Upper lobe of left lung (tissue), 6 donors: ENCODE results near the gene PTGER2. TPM values are rescaled to one million over a fixed set of nuclear protein-coding genes. Genes with fewer than 3 reads are reported as not detected.
A peak's percentile ranks its signal among the peaks of the same experiment; 100 is the strongest.

ENCODE experiments used
- ATAC-seq, 2 donors: fragments of 200-7000 bp; cut with Tn5 transposase; one replicate each; pipeline ENCODE4 v1.9.1; 2022; ENCODE audit warnings: mild to moderate bottlenecking in 2 of 2, moderate library complexity in 2 of 2; ENCODE audit not compliant: low FRiP score in 2 of 2
- DNase-seq, 2 donors: peaks; one replicate each; pipeline ENCODE4 v3.0.0-alpha.2; 2019 to 2020
- H3K27ac ChIP-seq, 4 donors: fragments of 200-600 bp; sonication (generic); one replicate each; pipeline ENCODE4 v1.5.1; 2016 to 2019
- H3K27me3 ChIP-seq, 4 donors: fragments of 200-600 bp; sonication (generic); one replicate each; pipeline ENCODE4 v1.5.1; 2017 to 2019
- H3K36me3 ChIP-seq, 4 donors: fragments of 200-600 bp; sonication (generic); one replicate each; pipeline ENCODE4 v1.5.1; 2016 to 2019
- H3K4me1 ChIP-seq, 4 donors: fragments of 200-600 bp; sonication (generic); one replicate each; pipeline ENCODE4 v1.5.1; 2018 to 2019
- H3K4me3 ChIP-seq, 4 donors: fragments of 200-600 bp; sonication (generic); one replicate each; pipeline ENCODE4 v1.5.1; 2017 to 2019; ENCODE audit warnings: mild to moderate bottlenecking in 2 of 4, moderate library complexity in 1 of 4
- H3K9me3 ChIP-seq, 4 donors: fragments of 200-600 bp; sonication (generic); one replicate each; pipeline ENCODE4 v1.5.1; 2018 to 2019
- CTCF ChIP-seq, 6 experiments: fragments of 450-650 bp in 4 of 6; fragments of 200-600 bp in 2 of 6; sonication (generic) in 2 of 6; IDR thresholded peaks; one replicate each; pipeline ENCODE4 v1.5.1; 2016 to 2019; ENCODE audit warnings: antibody characterized with exemption in 6 of 6
- EP300 ChIP-seq, 4 donors: sonication (generic); formaldehyde crosslinking; IDR thresholded peaks; one replicate each; pipeline ENCODE4 v1.5.1; 2017; ENCODE audit warnings: antibody characterized with exemption in 4 of 4, control low read depth in 2 of 4
- POLR2A ChIP-seq, 4 donors: fragments of 450-650 bp; IDR thresholded peaks; one replicate each; pipeline ENCODE4 v1.5.1; 2016 to 2017; ENCODE audit warnings: antibody characterized with exemption in 4 of 4, mild to moderate bottlenecking in 2 of 4
- POLR2AphosphoS5 ChIP-seq, 2 donors: sonication (generic); formaldehyde crosslinking; IDR thresholded peaks; one replicate each; pipeline ENCODE4 v1.5.1; 2017; ENCODE audit warnings: antibody characterized with exemption in 2 of 2
- WGBS, 2 donors: methylation state at CpG; one replicate each; pipeline ENCODE4 v1.1.5; 2017 to 2018; 5-methylcytosine and 5-hydroxymethylcytosine counted together
- total RNA-seq, 6 donors: library from RNA; depleted of rRNA in 4 of 6; stranded (reverse); fragments of >200 nt in 4 of 6; gene quantifications; one replicate each; pipeline versions ENCODE4 v1.1.0 to v1.2.1, GENCODE V29; 2016 to 2021
- donor health status: DM: no; HTN: no; CAD: no; lungs with moderate emphysema.
- donor health status: DM: no; HTN: yes; CAD: no; lungs with severe emphysema.

PTGER2 gene
- total RNA-seq, 6 donors from 2014 or later = 1.6 to 10.5 (median 8.5) TPM

DNA sequence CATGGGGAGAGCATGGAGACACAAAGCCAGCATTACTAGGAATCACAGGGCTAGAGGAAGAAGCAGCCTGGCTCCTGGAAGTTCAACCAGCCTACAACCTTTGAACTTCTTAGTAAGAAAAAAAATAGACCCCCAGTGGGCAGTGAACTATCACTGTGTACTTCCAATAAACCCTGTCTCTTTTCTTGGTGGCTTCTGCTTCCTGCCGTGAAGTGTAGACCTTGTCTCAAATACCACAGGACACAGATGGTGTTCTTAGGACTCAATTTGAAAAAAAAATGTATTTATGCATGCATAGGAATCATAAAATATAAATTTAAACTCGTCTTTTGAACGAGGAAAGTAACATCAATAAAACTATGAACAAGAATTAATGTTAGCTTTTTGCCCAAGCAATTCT is 3.6 kb upstream of the PTGER2 start:
- Histone ChIP-seq H3K9me3 (no peaks in the 10 kb centered on the region), H3K27me3 (no peaks in the 10 kb centered on the region), H3K4me3 (no peak overlapping the region), H3K36me3 (no peaks in the 10 kb centered on the region), H3K4me1 (peaks cover 13 to 30% (median 25%) of the 10 kb centered on the region in 4 donors), H3K27ac (no peak overlapping the region)
- WGBS, 2 donors = 67 to 74% methylated on average over 3 of the region's 3 CpGs
- DNase-seq (no peak), ATAC-seq (no peak)
- no peak for TF ChIP-seq POLR2AphosphoS5 (IDR thresholded peaks at IDR 0.05)
- TF ChIP-seq POLR2A (IDR thresholded peaks at IDR 0.05) = no peak
- no peak for TF ChIP-seq CTCF (IDR thresholded peaks at IDR 0.05)
- no peak for TF ChIP-seq EP300 (IDR thresholded peaks at IDR 0.05)

DNA sequence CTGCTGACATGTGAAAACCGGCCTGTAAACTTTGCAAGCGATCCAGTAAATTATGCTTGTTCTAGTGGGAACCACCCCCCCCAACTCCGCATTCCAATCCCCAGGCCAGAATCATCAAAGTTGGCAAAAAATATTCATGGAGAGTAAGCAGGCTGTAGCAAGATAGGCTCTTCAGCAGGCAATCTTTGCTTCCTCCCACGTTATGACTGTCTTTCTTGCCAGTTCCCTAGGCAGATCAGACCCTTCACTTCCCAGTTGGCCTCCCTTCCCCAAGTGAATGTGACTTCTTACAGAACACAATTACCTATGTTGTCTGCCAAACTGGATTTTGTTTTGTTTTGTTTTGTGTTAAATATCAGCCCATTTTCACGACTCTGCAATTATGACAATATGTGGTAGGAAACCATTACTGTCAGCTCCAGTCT is 1.2 kb upstream of the PTGER2 start:
- Histone ChIP-seq H3K27ac (peak overlapping the region; percentile 81 to 85 (median 84)), H3K36me3 (no peaks in the 10 kb centered on the region), H3K4me1 (peaks cover 13 to 30% (median 25%) of the 10 kb centered on the region in 4 donors), H3K4me3 (peak overlapping the region in 3 of 4 donors; percentile 52 to 61 (median 61)), H3K9me3 (no peaks in the 10 kb centered on the region), H3K27me3 (no peaks in the 10 kb centered on the region)
- ATAC-seq = peak in 1 of 2 donors; percentile 26
- WGBS, 2 donors = 61 to 64% methylated on average over 5 of the region's 5 CpGs
- no peak for DNase-seq
- TF ChIP-seq CTCF (IDR thresholded peaks at IDR 0.05) = no peak
- no peak for TF ChIP-seq EP300 (IDR thresholded peaks at IDR 0.05)
- TF ChIP-seq POLR2A (IDR thresholded peaks at IDR 0.05) = no peak
- TF ChIP-seq POLR2AphosphoS5 (IDR thresholded peaks at IDR 0.05) = no peak

DNA sequence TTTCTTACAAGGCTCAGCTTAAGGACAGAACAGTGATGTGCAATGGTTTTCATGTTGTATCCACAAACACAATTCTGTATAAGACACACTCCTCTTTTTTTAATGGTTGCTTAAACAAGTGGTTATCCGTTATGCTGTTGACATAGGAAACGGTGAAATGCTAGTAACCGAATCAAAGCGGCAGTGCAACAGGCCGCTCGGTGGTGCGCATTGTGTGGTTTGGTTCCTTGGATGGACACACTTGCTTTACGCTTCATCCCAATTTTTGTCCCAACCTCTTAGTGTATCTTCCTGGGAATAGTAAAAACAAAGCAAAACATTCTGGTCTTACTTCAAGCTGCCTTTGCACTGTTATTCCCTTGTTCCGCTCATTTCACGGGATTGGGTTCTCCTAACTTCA is 650 bp upstream of the PTGER2 start:
- H3K27ac ChIP-seq = peak overlapping the region; percentile 81 to 85 (median 84)
- no peak for TF ChIP-seq POLR2AphosphoS5 (IDR thresholded peaks at IDR 0.05)
- no peak for TF ChIP-seq EP300 (IDR thresholded peaks at IDR 0.05)
- no peak for TF ChIP-seq POLR2A (IDR thresholded peaks at IDR 0.05)
- TF ChIP-seq CTCF (IDR thresholded peaks at IDR 0.05) = no peak
- no peak for ATAC-seq
- H3K9me3 ChIP-seq = no peaks in the 10 kb centered on the region
- H3K4me3 ChIP-seq = peak overlapping the region; percentile 52 to 63 (median 61)
- H3K4me1 ChIP-seq = peaks cover 13 to 30% (median 25%) of the 10 kb centered on the region in 4 donors
- no peak for DNase-seq
- no peaks in the 10 kb centered on the region for H3K36me3 ChIP-seq
- WGBS, 2 donors = 17 to 37% methylated on average over 10 of the region's 10 CpGs
- no peaks in the 10 kb centered on the region for H3K27me3 ChIP-seq

DNA sequence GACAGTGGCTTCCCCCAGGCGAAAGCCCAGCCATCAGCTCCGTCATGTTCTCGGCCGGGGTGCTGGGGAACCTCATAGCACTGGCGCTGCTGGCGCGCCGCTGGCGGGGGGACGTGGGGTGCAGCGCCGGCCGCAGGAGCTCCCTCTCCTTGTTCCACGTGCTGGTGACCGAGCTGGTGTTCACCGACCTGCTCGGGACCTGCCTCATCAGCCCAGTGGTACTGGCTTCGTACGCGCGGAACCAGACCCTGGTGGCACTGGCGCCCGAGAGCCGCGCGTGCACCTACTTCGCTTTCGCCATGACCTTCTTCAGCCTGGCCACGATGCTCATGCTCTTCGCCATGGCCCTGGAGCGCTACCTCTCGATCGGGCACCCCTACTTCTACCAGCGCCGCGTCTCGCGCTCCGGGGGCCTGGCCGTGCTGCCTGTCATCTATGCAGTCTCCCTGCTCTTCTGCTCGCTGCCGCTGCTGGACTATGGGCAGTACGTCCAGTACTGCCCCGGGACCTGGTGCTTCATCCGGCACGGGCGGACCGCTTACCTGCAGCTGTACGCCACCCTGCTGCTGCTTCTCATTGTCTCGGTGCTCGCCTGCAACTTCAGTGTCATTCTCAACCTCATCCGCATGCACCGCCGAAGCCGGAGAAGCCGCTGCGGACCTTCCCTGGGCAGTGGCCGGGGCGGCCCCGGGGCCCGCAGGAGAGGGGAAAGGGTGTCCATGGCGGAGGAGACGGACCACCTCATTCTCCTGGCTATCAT is 663 bp downstream of the PTGER2 start:
- no peaks in the 10 kb centered on the region for H3K9me3 ChIP-seq
- WGBS, 2 donors = 4% methylated on average over 27 to 42 of the region's 63 CpGs
- peaks cover 13 to 30% (median 25%) of the 10 kb centered on the region in 4 donors for H3K4me1 ChIP-seq
- peak; percentile 35 to 37 for ATAC-seq
- TF ChIP-seq POLR2A (IDR thresholded peaks at IDR 0.05) (no peak), EP300 (IDR thresholded peaks at IDR 0.05) (no peak)
- H3K36me3 ChIP-seq = no peaks in the 10 kb centered on the region
- peak; percentile 53 to 90 for DNase-seq
- peak overlapping the region; percentile 52 to 63 (median 61) for H3K4me3 ChIP-seq
- no peaks in the 10 kb centered on the region for H3K27me3 ChIP-seq
- H3K27ac ChIP-seq = peak overlapping the region; percentile 81 to 85 (median 84)

- no peak for DNase-seq
- H3K36me3 ChIP-seq = no peaks in the 10 kb centered on the region
- no peaks in the 10 kb centered on the region for H3K9me3 ChIP-seq
- no peaks in the 10 kb centered on the region for H3K27me3 ChIP-seq
- peak; percentile 37 to 69 for ATAC-seq
- TF ChIP-seq EP300 (IDR thresholded peaks at IDR 0.05) (no peak), CTCF (IDR thresholded peaks at IDR 0.05) (no peak), POLR2AphosphoS5 (IDR thresholded peaks at IDR 0.05) (peak in 1 of 2 donors; percentile 32), POLR2A (IDR thresholded peaks at IDR 0.05) (peak in 1 of 4 donors; percentile 69)
- H3K4me1 ChIP-seq = peaks cover 13 to 30% (median 25%) of the 10 kb centered on the region in 4 donors
- 30 to 41% methylated on average over 11 of the region's 11 CpGs for WGBS, 2 donors
- H3K4me3 ChIP-seq = peak overlapping the region; percentile 52 to 63 (median 61)
- peak overlapping the region; percentile 81 to 85 (median 84) for H3K27ac ChIP-seq
Measured at GRCh38 chr14:52315355-52315718, 1.2 kb downstream of the PTGER2 start.
